ENCODE results near the gene TMEM168. TPM values are rescaled to one million over a fixed set of nuclear protein-coding genes. Genes with fewer than 3 reads are reported as not detected.

TMEM168 gene
- total and polyA plus RNA-seq, 2 experiments from 2014 or later = 5.2 to 14.8 TPM

- TF ChIP-seq ZNF331 (CRISPR knock-in tag; IDR thresholded peaks at IDR 0.05; ENCODE audit: low read depth) (no peak), NANOG (IDR thresholded peaks at IDR 0.05; ENCODE audit: borderline replicate concordance) (no peak), ZNF462 (CRISPR knock-in tag; IDR thresholded peaks at IDR 0.05) (no peak), STAT1 (IDR thresholded peaks at IDR 0.05; ENCODE audit: unreplicated experiment) (no peak), ZNF114 (CRISPR knock-in tag; IDR thresholded peaks at IDR 0.05) (no peak), JUNB (IDR thresholded peaks at IDR 0.05; ENCODE audit: unreplicated experiment) (no peak), EZH2phosphoT487 (IDR thresholded peaks at IDR 0.05; ENCODE audit: unreplicated experiment) (no peak), CTCF (conservative IDR thresholded peaks at IDR 0.05; ENCODE audit: low read depth in 2 of 2) (no peak), ETS1 (IDR thresholded peaks at IDR 0.05) (no peak), REST (IDR thresholded peaks at IDR 0.05; ENCODE audit: unreplicated experiment) (no peak), POLR2AphosphoS5 (IDR thresholded peaks at IDR 0.05; ENCODE audit: low read depth) (no peak), CREB1 (CRISPR knock-in tag; IDR thresholded peaks at IDR 0.05; ENCODE audit: low read depth) (no peak), EZH2 (IDR thresholded peaks at IDR 0.05; ENCODE audit: low read depth, unreplicated experiment) (no peak)
- ATAC-seq (no peak), DNase-seq (ENCODE audit: low spot score) (no peak)
- Histone ChIP-seq H2AFZ (no peak overlapping the region), H3K4me3 (no peak overlapping the region), H3K27ac (ENCODE audit: low read depth) (no peak overlapping the region), H3K4me1 (ENCODE audit: insufficient read depth) (no peaks in the 10 kb centered on the region), H3K9me2 (ENCODE audit: insufficient read depth) (peaks cover 3% of the 10 kb centered on the region; the same call in 1 of the 2 replicates), H4K20me1 (replicated peaks; ENCODE audit: insufficient read depth) (no peaks in the 10 kb centered on the region), H3K36me3 (ENCODE audit: insufficient read depth) (no peaks in the 10 kb centered on the region), H3F3A (replicated peaks; ENCODE audit: low read depth) (no peaks in the 10 kb centered on the region), H3K79me2 (replicated peaks; ENCODE audit: insufficient read depth) (no peaks in the 10 kb centered on the region), H3K4me2 (no peak overlapping the region), H3K27me3 (ENCODE audit: insufficient read depth) (no peaks in the 10 kb centered on the region)
- Mint-ChIP-seq H3K27me3 (ENCODE audit: insufficient read depth, low read depth, poor library complexity) (no peaks in the 10 kb centered on the region), H3K4me1 (peaks cover 6% of the 10 kb centered on the region; the same call in 2 of the 3 replicates), H3K36me3 (ENCODE audit: low read depth) (no peaks in the 10 kb centered on the region), H3K27ac (no peak overlapping the region), H3K9me3 (peaks cover 9% of the 10 kb centered on the region; the same call in 2 of the 3 replicates), H3K4me3 (no peak overlapping the region)
Measured at GRCh38 chr7:112726076-112726475, 64.1 kb downstream of the TMEM168 start.
